Measurements from ENCODE around the gene OR6B2.
A peak's percentile ranks its signal among the peaks of the same experiment; 100 is the strongest.

The OR6B2 gene

DNA sequence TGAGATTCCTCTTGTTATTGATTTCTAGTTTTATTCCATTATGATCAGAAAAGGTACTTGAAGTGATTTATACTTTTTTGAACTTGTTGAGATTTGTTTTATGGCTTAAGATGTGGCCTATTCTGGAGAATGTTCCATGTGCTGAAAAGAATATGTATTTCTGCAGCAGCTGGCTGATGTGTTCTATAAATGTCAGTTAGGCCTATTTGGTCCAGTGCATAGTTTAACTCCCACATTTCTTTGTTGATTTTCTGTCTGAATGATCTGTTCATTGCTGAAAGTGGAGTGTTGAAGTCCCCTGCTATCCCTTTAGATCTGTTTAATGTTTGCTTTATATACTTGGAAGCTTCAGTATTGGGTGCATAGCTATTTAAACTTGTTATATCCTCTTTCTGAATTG lies 7.1 kb upstream of the OR6B2 start:
- no peak for DNase-seq

DNA sequence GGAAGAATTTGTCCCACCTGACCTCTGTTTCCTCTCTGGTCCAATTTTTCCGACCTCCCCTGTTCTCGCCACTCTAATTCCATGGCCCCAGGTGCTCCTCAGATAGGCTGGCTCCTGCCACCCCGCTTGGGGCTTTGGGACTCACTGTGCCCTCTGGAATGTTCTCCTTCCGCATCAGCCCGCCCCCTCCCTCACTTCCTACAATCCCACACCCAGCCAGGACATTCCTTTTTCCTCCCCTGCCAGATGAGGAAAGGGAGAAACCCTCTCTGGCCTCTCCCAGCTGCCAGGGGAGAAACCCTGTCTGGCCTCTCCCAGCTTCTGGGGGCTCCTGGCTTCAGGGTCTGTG lies 3.1 kb upstream of the OR6B2 start:
- no peak for DNase-seq

DNA sequence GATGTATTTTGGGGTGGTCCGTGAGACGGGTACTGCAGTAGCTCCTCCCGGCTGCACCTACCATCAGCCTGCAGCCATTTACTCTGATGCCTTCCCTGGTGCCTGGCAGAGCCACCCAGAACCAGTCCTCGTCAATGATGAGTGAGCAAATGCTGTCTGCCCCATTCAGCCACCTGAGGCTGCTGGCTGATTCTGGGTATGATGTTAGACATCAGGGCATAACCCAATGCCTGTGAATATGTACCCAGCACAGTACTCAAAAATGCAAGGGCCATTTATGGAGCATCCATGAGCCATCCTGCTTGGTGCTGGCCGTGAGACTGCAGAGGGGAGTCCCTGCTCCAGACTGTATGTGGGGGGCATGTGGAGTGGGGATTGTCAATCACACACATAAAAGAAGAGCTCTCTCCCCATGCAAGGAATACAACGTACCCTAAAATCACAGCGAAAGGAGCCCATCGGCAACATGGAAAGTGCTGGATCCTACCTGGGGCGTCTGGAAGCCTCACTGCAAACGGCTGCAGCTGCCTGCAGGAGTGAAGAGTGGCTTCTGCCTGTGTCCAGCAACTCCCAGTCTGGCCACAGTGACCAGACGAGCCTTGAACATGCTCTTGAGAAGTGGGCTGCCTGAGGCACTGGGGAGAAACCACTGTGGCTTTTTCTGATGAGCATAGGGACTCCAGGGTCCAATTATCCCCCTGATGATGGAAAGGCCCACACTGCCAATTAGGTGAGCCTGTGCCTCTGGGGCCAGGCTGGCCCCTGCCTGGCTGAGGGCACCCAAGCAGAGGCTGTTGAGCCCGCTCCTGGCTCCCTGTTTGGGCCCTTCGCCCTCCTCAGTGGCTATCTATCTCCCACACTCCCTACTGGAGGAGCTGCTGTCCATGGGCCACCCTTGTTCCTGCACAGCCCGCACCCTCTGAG lies 2.4 kb upstream of the OR6B2 start:
- no peak for DNase-seq

GRCh38 chr2:240024766-240025165 lies 5.5 kb downstream of the OR6B2 start:
- DNase-seq, result no peak

DNA sequence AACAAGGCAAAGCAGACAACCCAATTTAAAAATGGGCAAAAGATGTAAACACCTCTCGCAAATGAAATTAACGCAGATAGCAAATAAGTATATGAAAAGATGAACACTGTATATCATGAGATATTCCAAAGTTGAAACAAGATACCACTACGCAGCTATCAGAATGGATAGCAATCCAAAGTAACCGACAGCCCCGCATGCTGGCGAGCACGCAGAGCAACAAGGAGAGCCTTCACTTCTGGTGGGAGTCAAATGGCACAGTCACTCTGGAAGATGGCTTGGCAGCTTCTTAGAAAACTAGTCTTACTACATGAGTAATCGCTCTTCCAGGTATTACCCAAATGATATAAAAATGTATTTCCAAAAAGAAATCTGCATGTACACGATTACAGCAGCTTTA lies 6.4 kb downstream of the OR6B2 start:
- DNase-seq, result no peak

DNA sequence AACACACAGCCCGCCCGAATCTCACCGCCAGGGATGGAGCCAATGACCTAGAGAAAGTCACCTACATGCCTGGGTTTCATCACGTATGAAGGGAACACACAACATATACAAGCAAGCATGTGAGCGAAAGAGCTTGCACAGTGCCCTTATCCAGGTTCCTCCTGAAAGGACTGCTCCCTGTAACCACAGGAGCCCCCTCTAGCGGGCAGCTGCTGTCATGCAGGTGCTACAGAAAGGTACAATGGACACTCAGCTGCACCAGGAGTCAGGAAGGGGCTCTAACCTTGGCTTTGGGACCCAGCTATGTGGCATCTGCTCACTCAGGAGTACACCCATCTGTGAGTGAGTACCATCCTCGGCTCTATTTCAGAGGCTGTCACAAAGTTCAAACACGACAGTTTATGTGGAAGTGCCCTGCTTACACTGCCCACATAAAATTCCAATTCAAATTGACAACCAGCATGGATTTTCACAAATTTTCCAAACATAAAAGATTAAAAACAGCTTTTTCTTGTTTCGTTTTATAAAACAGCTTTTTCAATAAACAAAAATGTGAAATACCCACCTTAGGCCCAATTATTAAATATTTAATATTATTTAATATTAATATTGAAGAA lies 8.6 kb downstream of the OR6B2 start:
- DNase-seq, result peak; percentile 55 to 57

DNA sequence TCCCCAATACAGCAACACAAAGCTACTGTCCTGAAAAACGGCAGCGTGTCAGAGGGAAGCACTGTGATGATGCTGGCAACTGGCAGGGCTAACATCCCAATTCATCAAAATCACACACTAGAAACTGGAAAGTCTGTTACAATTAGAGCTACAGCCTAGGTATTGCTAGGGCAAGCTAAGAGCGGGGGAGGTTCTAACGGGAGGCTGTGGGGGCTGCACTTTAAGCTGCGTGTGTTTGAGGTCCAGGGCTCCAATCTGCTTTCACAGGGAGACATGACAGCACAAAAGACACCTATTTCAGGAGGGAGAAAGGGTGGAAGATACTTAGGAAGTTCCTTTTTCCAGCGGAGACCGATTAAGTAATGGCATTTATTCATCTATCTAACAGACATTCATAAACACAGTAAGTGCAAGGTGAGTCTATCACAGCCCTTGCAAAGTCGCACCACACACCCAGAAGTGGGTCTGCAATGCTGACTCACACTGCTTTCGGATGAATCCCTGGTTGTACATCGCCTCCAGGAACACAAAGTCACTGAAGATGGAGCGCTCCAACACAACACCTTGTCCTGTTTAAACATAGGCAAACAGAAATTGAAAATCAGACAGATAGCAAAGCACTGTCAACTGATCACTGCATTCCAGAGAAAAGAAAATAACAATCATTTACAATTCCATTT lies 12.0 kb downstream of the OR6B2 start:
- DNase-seq, result no peak

GRCh38 chr2:240014327-240014726 lies 15.9 kb downstream of the OR6B2 start:
- no peak for DNase-seq

DNA sequence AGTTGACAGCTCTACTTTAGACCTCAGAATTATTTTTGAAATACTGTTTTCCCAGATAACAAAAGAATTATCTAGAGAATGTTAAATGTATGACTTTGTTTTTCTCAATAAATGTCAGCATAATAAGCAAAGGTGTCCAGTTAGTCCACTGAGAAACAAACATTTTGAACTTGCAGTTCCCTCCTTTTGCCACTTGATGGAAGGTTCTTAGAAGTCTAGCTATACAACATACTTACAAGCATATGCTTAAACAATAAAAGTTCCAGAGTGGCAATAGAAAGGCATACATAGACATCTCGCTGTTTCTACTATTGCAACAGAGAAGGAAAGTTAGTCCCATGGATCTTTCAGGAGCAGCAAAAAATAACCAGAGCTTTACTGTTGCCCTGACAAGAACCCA lies 16.9 kb downstream of the OR6B2 start:
- no peak for DNase-seq

- DNase-seq, result no peak
Measured at GRCh38 chr2:240002983-240003382, 27.2 kb downstream of the OR6B2 start.

DNA sequence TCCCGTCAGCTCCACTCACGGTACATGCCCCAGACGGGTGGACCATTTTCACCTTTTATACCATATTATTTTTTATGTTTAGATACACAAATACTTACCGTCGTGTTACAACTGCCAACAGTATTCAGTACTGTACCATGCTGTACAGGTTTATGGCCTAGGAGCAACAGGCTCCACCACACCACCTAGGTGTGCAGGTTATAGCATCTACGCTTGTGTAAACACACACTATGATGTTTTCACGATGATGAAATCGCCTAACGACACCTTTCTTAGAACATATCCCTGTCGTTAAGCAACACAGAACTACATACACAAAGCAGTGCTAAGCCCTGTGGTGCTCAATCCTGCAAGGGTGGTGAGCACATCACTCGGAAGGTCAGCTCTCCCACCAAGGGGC lies 29.6 kb downstream of the OR6B2 start:
- DNase-seq, result no peak

DNA sequence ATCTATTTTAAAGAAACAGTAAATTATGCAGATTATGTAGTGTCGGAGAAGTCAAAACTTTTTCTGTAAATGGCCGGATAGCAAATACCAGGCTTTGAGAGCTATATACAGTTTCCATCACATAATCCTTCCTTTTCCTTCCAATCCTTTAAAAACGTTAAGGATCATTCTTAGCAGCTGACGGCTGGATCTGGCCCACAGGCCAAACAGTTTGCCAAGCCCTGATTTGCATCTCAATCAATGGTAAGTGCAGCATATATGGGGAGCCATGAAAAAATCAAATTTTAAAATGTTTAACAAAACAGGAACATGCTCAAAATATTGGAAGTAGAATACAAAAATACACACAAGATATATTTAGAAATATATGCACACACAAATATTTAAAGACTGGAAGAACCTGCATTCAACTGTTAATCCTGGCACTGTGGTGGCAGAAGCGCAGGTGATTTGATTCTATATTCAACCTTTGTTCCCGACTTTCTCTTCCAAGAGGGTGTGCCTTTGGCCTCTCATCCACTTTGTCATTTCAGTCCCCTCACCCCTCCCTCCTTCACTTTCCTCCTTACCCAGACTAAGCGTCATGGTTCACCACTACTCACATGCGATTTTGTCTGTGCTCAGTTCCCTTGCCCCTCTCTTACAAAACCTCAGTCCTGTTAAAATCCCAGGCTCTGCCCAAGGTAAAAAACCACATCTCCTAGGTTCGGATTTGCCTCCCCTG lies 32.4 kb downstream of the OR6B2 start:
- no peak for DNase-seq

DNA sequence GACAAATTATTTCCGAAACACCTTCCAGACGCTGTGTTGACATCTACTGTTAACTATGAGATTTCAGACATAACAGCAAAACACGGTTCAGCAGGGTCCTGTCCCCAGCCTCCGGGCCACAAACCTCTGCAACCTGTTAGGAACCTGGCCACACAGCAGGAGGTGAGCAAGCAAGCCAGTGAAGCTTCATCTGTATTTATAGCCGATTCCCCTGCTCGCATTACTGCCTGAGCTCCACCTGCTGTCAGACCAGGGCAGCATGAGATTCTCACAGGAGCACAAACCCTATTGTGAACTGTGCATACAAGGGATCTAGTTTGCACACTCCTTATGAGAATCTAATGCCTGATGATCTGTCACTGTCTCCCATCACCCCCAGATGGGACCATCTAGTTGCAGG lies 36.1 kb downstream of the OR6B2 start:
- DNase-seq, result no peak

- DNase-seq, result no peak
Measured at GRCh38 chr2:239993291-239993690, 36.9 kb downstream of the OR6B2 start.

DNA sequence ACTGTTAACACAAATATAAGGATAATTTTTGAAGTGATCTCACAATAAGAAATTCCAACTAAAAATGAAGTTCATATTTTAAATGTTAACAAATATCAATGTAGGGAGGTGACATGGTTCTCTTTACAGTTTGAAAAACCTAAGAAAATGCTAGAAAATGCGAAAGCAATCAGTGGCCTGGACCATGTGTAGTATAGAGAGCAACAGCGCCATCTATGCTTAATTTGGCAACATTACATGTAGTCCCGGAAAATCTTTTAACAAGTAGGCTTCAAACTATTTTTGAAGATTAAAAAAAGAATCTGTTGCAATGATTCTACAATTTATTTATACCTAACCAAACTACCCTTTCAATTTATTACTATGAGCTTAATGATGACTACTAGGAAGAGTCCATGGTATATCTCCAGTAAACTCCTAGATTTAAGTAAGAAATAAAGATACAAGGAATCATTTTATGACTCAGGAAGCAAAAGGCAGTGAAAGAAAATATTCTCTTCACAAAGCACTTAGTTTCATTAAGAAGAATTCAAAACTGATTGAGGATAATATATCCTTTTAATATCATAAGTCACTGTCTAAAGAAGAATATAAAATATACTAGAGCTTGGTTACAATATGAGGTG lies 38.4 kb downstream of the OR6B2 start:
- DNase-seq, result no peak

GRCh38 chr2:239990966-239991365 lies 39.3 kb downstream of the OR6B2 start:
- no peak for DNase-seq

- no peak for DNase-seq
Measured at GRCh38 chr2:239985356-239985755, 44.9 kb downstream of the OR6B2 start.

DNA sequence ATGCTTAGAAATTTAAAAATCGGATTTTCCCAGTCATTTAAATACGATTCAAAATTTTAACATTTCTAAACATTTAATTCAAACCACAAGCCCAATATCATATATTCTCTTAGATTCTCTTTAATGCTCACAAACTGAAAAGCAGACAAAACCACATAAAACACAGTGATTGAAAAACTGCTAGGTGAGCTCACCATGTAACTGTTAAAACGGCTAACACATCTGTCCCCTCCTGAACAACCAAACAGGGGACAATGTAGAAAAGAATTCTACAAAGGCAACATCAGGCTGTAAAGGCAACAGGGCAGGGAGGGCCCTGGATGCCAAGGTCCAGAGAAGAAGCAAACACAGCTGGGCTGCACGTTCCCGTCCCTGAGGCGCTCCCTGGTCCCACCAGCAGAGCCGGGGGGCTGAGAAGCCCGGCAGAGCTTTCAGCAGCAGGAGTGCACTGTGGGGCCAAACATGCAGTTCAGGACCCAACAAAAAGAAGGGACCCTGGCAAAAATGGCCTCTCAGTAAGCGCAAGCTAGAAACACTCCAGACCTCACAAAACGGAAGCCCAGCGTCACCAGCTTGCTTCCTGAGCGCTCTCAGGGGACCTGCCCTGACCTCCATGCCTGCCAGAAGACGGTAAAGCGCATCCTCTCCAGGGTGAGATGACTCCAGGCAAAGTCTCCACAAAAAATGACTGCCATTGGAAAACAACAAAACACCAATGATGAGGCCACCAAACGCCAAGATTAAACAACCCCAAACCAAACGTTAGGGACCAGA lies 45.6 kb downstream of the OR6B2 start:
- no peak for DNase-seq

DNA sequence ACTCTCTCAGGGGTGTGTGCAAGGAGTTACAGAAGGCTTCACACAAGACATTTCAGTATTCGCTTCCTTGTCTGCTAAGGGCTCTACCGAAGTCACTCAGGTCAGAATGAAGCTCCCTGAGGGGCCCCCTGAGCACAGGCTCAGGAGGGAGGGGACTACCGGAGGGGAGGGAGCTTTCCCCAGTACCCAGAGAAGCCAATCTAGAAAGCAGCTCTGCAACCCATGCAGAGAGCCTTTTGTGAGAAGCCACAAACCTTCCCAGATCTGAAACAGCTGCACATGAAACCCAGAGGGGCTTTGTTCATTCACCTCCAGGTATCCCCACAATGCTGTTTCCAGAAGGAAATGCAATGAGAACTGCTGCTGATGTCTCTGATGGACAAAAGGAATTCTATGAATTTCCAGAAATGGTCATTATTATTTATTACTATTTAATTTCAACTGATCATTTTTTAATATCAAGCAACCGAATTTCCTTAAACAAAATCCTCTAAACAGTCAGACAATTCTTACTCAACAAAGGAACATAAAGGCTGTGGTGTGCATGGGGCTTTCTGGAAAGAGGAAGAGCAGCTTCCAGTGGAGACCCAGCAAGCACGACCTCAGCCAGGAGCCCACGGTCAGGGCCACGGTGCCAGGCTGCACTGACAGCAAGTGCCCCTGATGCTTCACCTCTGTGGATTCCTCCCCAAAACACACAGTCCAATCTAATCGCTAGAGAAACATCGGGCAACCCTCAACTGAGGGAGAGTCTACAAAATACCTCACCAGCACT lies 47.0 kb downstream of the OR6B2 start:
- no peak for DNase-seq

Data from stimulated activated CD4-positive, alpha-beta T cell treated with anti-CD3 and anti-CD28 coated beads, Interleukin-4, amount 100 ng/mL, for 4 hours (primary cell).